CD4-positive, CD25-positive, alpha-beta regulatory T cell (primary cell): ENCODE measurements around the gene SNW1. TPM values are rescaled to one million over a fixed set of nuclear protein-coding genes. Genes with fewer than 3 reads are reported as not detected.

ENCODE experiments used
- ATAC-seq, 2 donors: fragments of 150-1000 bp; cut with Tn5 transposase; one replicate each; pipeline ENCODE4 v1.10.0; 2021; ENCODE audit warnings: low read depth in 2 of 2, moderate number of reproducible peaks in 2 of 2, moderate library complexity in 1 of 2
- DNase-seq, 3 donors: peaks; one replicate each; pipeline versions ENCODE4 v3.0.0 to v3.0.0-alpha.2; 2012 to 2022; ENCODE audit warnings: mixed read lengths in 1 of 3
- H3K27ac ChIP-seq: one replicate; pipeline ENCODE4 v1.7.0; 2013; ENCODE audit warnings: mild to moderate bottlenecking, low read length; ENCODE audit not compliant: insufficient read depth, poor library complexity, severe bottlenecking
- H3K27me3 ChIP-seq: one replicate; pipeline ENCODE4 v1.7.0; 2013; ENCODE audit warnings: low read length; ENCODE audit not compliant: control insufficient read depth, insufficient read depth
- H3K36me3 ChIP-seq: one replicate; pipeline ENCODE4 v1.7.0; 2013; ENCODE audit warnings: mild to moderate bottlenecking, low read length, moderate library complexity; ENCODE audit not compliant: control insufficient read depth, insufficient read depth
- H3K4me1 ChIP-seq: 2 replicates; pipeline ENCODE4 v1.7.0; 2013; ENCODE audit warnings: mild to moderate bottlenecking, low read length; ENCODE audit not compliant: insufficient read depth, control insufficient read depth, poor library complexity, severe bottlenecking
- H3K4me3 ChIP-seq: one replicate; pipeline ENCODE4 v1.7.0; 2013; ENCODE audit warnings: low read depth, mild to moderate bottlenecking, low read length, moderate library complexity
- H3K9me3 ChIP-seq, 2 experiments: 1 replicate in 1 of 2; 2 replicates in 1 of 2; pipeline ENCODE4 v1.7.0; 2013; ENCODE audit warnings: low read length in 2 of 2, mild to moderate bottlenecking in 1 of 2, moderate library complexity in 1 of 2; ENCODE audit not compliant: control insufficient read depth in 2 of 2
- H3K27ac Mint-ChIP-seq, 3 donors: one replicate each; pipeline ENCODE4 v1.8.0; 2020 to 2022; ENCODE audit warnings: mild to moderate bottlenecking in 3 of 3, mixed read lengths in 3 of 3, moderate library complexity in 2 of 3
- H3K27me3 Mint-ChIP-seq: one replicate; pipeline ENCODE4 v1.8.0; 2022; ENCODE audit warnings: mild to moderate bottlenecking, mixed read lengths
- H3K36me3 Mint-ChIP-seq: one replicate; pipeline ENCODE4 v1.8.0; 2020; ENCODE audit warnings: mixed read lengths
- H3K4me1 Mint-ChIP-seq, 4 donors: one replicate each; pipeline ENCODE4 v1.8.0; 2020 to 2022; ENCODE audit warnings: mixed read lengths in 4 of 4, mild to moderate bottlenecking in 1 of 4
- H3K4me3 Mint-ChIP-seq, 4 donors: one replicate each; pipeline ENCODE4 v1.8.0; 2020 to 2022; ENCODE audit warnings: mild to moderate bottlenecking in 4 of 4, mixed read lengths in 4 of 4, moderate library complexity in 3 of 4
- H3K9me3 Mint-ChIP-seq, 7 donors: one replicate each; pipeline ENCODE4 v1.8.0; 2020 to 2022; ENCODE audit warnings: mixed read lengths in 7 of 7, mild to moderate bottlenecking in 3 of 7, moderate library complexity in 2 of 7
- polyA plus RNA-seq, 4 donors: library from polyadenylated mRNA; unstranded; fragments of 300-500 nt; fragmentation: Illumina TruSeq; gene quantifications; one replicate each; pipeline ENCODE4 v1.2.3, GENCODE V29; 2021
- total RNA-seq: library from RNA; stranded (reverse); gene quantifications from one replicate; pipeline ENCODE4 v1.2.3, GENCODE V29; 2022

SNW1 gene
- total and polyA plus RNA-seq, 5 donors from 2014 or later, result 77.9 to 102 (median 83.4) TPM

DNA sequence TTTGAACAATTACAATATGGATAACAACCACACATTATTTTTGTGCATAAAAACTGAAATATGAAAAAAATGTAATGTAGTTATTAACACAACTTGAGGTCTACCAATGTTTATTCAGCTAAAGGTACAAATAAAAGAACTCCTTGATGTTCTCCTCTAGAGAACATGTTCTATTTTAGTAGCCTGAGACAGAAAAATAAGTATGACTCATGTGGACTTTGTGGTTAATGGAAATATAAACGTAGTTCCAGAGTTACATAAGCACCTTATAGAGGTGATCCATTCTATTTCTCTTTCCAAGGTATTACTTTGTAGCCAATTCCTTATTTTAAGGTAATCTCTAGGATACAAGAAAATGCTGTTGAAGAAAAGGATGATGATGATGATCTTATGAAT, 78.8 kb downstream of the SNW1 start:
- ATAC-seq (no peak), DNase-seq (no peak)
- Mint-ChIP-seq H3K4me1 (peaks cover 0 to 5% (median 3%) of the 10 kb centered on the region in 4 donors), H3K27me3 (no peaks in the 10 kb centered on the region), H3K4me3 (no peak overlapping the region), H3K27ac (no peak overlapping the region), H3K9me3 (no peaks in the 10 kb centered on the region), H3K36me3 (peaks cover 41% of the 10 kb centered on the region)
- Histone ChIP-seq H3K27me3 (no peaks in the 10 kb centered on the region), H3K4me1 (no peaks in the 10 kb centered on the region), H3K27ac (no peak overlapping the region), H3K36me3 (peaks cover 37% of the 10 kb centered on the region), H3K9me3 (no peaks in the 10 kb centered on the region), H3K4me3 (no peak overlapping the region)

DNA sequence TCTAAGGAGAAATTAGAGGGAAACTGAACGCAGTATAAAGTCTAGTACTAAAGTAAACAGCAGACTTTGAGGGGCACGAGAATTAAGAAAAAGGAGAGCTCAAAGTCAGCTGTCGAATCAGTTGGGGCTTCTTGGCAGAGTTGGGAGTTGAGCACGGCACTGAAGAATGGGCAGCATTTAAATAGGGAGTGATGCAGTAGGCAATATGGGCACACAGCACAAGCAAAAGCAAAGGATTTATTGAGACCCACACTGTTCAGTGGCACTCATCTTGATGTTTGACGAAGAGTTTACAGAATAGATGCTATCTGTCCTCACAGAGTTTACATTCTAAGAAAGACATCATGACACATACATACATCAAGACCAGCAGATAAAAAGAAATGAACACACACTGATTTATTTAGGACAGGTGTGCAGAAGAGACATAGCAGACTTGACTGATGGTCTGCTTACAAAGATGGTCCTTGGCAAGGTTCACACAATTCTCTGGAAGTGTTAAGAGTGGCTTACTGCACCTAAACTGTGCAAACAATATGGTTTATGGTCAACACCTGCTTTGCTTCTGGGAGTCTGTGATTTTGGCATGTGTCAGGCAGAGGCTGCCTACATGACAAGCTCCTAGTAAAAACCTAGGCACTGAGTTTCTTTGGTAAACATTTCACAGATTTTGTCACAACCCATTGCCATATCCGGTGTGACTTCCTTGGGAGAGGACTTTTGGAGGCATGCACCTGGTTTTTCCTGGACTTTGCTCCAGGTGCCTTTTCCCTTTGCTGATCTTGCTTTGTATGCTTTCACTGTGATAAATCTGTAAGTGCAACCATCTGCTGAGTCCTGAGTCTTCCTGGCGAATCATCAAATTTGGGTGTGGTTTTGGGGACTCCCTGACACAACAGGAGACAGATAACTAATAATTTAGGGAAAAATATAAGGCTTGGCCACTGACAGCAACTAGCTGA, 79.5 kb downstream of the SNW1 start:
- Mint-ChIP-seq H3K4me3 (no peak overlapping the region), H3K27me3 (no peaks in the 10 kb centered on the region), H3K4me1 (peaks cover 0 to 4% (median 1%) of the 10 kb centered on the region in 4 donors), H3K36me3 (peaks cover 36% of the 10 kb centered on the region), H3K27ac (peak overlapping the region in 1 of 3 donors; percentile 88), H3K9me3 (no peaks in the 10 kb centered on the region)
- peaks cover 34% of the 10 kb centered on the region for H3K36me3 ChIP-seq
- no peaks in the 10 kb centered on the region for H3K27me3 ChIP-seq
- no peak for ATAC-seq
- no peak for DNase-seq
- no peaks in the 10 kb centered on the region for H3K4me1 ChIP-seq
- no peak overlapping the region for H3K27ac ChIP-seq
- H3K4me3 ChIP-seq, result no peak overlapping the region
- no peaks in the 10 kb centered on the region for H3K9me3 ChIP-seq

- Mint-ChIP-seq H3K4me3 (no peak overlapping the region), H3K27me3 (no peaks in the 10 kb centered on the region), H3K9me3 (no peaks in the 10 kb centered on the region), H3K36me3 (peaks cover 52% of the 10 kb centered on the region), H3K4me1 (peaks cover 0 to 4% (median 2%) of the 10 kb centered on the region in 4 donors), H3K27ac (no peak overlapping the region)
- ATAC-seq (no peak), DNase-seq (no peak)
- Histone ChIP-seq H3K9me3 (no peaks in the 10 kb centered on the region), H3K27me3 (no peaks in the 10 kb centered on the region), H3K36me3 (peaks cover 62% of the 10 kb centered on the region), H3K4me1 (no peaks in the 10 kb centered on the region), H3K4me3 (no peak overlapping the region), H3K27ac (no peak overlapping the region)
Observed at GRCh38 chr14:77674931-77675330, 86.0 kb downstream of the SNW1 start.

GRCh38 chr14:77673193-77673592, 87.8 kb downstream of the SNW1 start:
- no peak overlapping the region for H3K4me3 ChIP-seq
- H3K27ac Mint-ChIP-seq, result no peak overlapping the region
- H3K4me1 Mint-ChIP-seq, result peaks cover 0 to 4% (median 2%) of the 10 kb centered on the region in 4 donors
- no peak overlapping the region for H3K4me3 Mint-ChIP-seq
- peaks cover 49% of the 10 kb centered on the region for H3K36me3 ChIP-seq
- H3K4me1 ChIP-seq, result no peaks in the 10 kb centered on the region
- ATAC-seq (no peak), DNase-seq (no peak)
- peaks cover 39% of the 10 kb centered on the region for H3K36me3 Mint-ChIP-seq
- no peaks in the 10 kb centered on the region for H3K9me3 Mint-ChIP-seq
- no peaks in the 10 kb centered on the region for H3K27me3 ChIP-seq
- H3K27ac ChIP-seq, result no peak overlapping the region
- H3K9me3 ChIP-seq, result no peaks in the 10 kb centered on the region
- H3K27me3 Mint-ChIP-seq, result no peaks in the 10 kb centered on the region

Other genes with a start within 250 kb of the SNW1 start
- gene SPTLC2, start 144.5 kb downstream of the SNW1 start, total RNA-seq, result 18.1 TPM
- 10 to 100 TPM in 2 of 4 donors, 1 to 10 TPM in 2; 8.9 to 11.4 (median 9.8) TPM for gene SPTLC2, start 144.5 kb downstream of the SNW1 start, polyA plus RNA-seq
- gene ALKBH1, start 53.1 kb downstream of the SNW1 start, total RNA-seq, result 9.2 TPM
- 10 to 100 TPM in 1 of 4 donors, 1 to 10 TPM in 3; 7.2 to 10.1 (median 8.9) TPM for gene ALKBH1, start 53.1 kb downstream of the SNW1 start, polyA plus RNA-seq
- gene SLIRP, start 53.1 kb downstream of the SNW1 start, total RNA-seq, result 34.0 TPM
- gene SLIRP, start 53.1 kb downstream of the SNW1 start, polyA plus RNA-seq, result 100 to 1,000 TPM; 286 to 330 (median 296) TPM
- 10.5 TPM for gene ADCK1, start 39.0 kb upstream of the SNW1 start, total RNA-seq
- gene ADCK1, start 39.0 kb upstream of the SNW1 start, polyA plus RNA-seq, result 1 to 10 TPM; 2.0 to 4.7 (median 3.5) TPM